GM12878 (cell line): ENCODE measurements around the gene LIM2.

ENCODE experiments used
- ASH2L ChIP-seq: fragments of 300-600, 200-600 bp; sonication (generic); IDR thresholded peaks from 2 replicates; pipeline ENCODE4 v1.6.1; 2017; ENCODE audit warnings: low read depth, mild to moderate bottlenecking, borderline replicate concordance
- CTCF ChIP-seq, 3 experiments: IDR thresholded peaks in 2 of 3; conservative IDR thresholded peaks in 1 of 3; 2 replicates each; pipeline ENCODE4 v1.5.1; 2011; ENCODE audit warnings: low read depth in 3 of 3, low read length in 3 of 3, mild to moderate bottlenecking in 3 of 3, control low read depth in 2 of 3, moderate library complexity in 2 of 3, inconsistent platforms in 1 of 3, mixed read lengths in 1 of 3; ENCODE audit not compliant: control insufficient read depth in 2 of 3, insufficient read depth in 1 of 3; ENCODE audit errors: extremely low read depth in 1 of 3
- EGR1 ChIP-seq, 2 experiments: IDR thresholded peaks; 1 replicate in 1 of 2; 2 replicates in 1 of 2; pipeline ENCODE4 v1.6.1; 2011 to 2012; ENCODE audit warnings: low read depth in 2 of 2, low read length in 2 of 2, borderline replicate concordance in 1 of 2, mild to moderate bottlenecking in 1 of 2, moderate library complexity in 1 of 2
- EP300 ChIP-seq, 2 experiments: fragments of 150-350 bp in 1 of 2; IDR thresholded peaks; 2 replicates each; pipeline ENCODE4 v1.6.1; 2011 to 2012; ENCODE audit warnings: low read depth in 2 of 2, low read length in 2 of 2, borderline replicate concordance in 1 of 2, improper control_type of control experiment in 1 of 2, inconsistent platforms in 1 of 2; ENCODE audit not compliant: control insufficient read depth in 1 of 2
- STAT1 ChIP-seq: fragments of 450-650 bp; conservative IDR thresholded peaks from 2 replicates; pipeline ENCODE4 v1.6.1; 2014; ENCODE audit warnings: antibody characterized with exemption, mild to moderate bottlenecking
- TF ChIP-seq, protein P1 (sequence below): IDR thresholded peaks from 2 replicates; pipeline ENCODE4 v1.6.1; 2012; ENCODE audit warnings: mild to moderate bottlenecking, low read depth, low read length
- TF ChIP-seq, protein P2 (sequence below): IDR thresholded peaks from 2 replicates; pipeline ENCODE4 v1.6.1; 2012; ENCODE audit warnings: low read depth, low read length, improper control_type of control experiment

- 0 out of 3 replicates have a peak, but pooled peaks of 1 of the 2 experiments have one; percentile 29 for TF ChIP-seq EGR1 (IDR thresholded peaks at IDR 0.05; ENCODE audit: borderline replicate concordance in 1 of 2, low read depth in 2 of 2, low read length in 2 of 2)
- TF ChIP-seq, protein P1, sequence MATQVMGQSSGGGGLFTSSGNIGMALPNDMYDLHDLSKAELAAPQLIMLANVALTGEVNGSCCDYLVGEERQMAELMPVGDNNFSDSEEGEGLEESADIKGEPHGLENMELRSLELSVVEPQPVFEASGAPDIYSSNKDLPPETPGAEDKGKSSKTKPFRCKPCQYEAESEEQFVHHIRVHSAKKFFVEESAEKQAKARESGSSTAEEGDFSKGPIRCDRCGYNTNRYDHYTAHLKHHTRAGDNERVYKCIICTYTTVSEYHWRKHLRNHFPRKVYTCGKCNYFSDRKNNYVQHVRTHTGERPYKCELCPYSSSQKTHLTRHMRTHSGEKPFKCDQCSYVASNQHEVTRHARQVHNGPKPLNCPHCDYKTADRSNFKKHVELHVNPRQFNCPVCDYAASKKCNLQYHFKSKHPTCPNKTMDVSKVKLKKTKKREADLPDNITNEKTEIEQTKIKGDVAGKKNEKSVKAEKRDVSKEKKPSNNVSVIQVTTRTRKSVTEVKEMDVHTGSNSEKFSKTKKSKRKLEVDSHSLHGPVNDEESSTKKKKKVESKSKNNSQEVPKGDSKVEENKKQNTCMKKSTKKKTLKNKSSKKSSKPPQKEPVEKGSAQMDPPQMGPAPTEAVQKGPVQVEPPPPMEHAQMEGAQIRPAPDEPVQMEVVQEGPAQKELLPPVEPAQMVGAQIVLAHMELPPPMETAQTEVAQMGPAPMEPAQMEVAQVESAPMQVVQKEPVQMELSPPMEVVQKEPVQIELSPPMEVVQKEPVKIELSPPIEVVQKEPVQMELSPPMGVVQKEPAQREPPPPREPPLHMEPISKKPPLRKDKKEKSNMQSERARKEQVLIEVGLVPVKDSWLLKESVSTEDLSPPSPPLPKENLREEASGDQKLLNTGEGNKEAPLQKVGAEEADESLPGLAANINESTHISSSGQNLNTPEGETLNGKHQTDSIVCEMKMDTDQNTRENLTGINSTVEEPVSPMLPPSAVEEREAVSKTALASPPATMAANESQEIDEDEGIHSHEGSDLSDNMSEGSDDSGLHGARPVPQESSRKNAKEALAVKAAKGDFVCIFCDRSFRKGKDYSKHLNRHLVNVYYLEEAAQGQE, result no peak
- no peak for TF ChIP-seq CTCF (IDR thresholded peaks at IDR 0.05 in 2 of 3, conservative IDR thresholded peaks at IDR 0.05 in 1 of 3; ENCODE audit: control insufficient read depth in 2 of 3, extremely low read depth in 1 of 3, insufficient read depth in 1 of 3, low read depth in 3 of 3, low read length in 3 of 3)
- no peak for TF ChIP-seq EP300 (IDR thresholded peaks at IDR 0.05; ENCODE audit: borderline replicate concordance in 1 of 2, control insufficient read depth in 1 of 2, low read depth in 2 of 2, low read length in 2 of 2)
- no peak for TF ChIP-seq STAT1
- TF ChIP-seq ASH2L, result no peak
- TF ChIP-seq, protein P2, sequence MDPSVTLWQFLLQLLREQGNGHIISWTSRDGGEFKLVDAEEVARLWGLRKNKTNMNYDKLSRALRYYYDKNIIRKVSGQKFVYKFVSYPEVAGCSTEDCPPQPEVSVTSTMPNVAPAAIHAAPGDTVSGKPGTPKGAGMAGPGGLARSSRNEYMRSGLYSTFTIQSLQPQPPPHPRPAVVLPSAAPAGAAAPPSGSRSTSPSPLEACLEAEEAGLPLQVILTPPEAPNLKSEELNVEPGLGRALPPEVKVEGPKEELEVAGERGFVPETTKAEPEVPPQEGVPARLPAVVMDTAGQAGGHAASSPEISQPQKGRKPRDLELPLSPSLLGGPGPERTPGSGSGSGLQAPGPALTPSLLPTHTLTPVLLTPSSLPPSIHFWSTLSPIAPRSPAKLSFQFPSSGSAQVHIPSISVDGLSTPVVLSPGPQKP, result 0 out of 2 replicates have a peak, but pooled peaks have one; percentile 25
Observed at GRCh38 chr19:51367565-51368365, 20.0 kb downstream of the LIM2 start.
